ENCODE measurements around the gene NOMO2. TPM values are rescaled to one million over a fixed set of nuclear protein-coding genes. Genes with fewer than 3 reads are reported as not detected.
"Not testable (repeated sequence)": the region's sequence is repeated elsewhere in the genome, so short reads cannot be mapped to it uniquely, and the experiment has no call there.

The NOMO2 gene
- total RNA-seq, 1 experiment from 2014 or later: 105 TPM

DNA sequence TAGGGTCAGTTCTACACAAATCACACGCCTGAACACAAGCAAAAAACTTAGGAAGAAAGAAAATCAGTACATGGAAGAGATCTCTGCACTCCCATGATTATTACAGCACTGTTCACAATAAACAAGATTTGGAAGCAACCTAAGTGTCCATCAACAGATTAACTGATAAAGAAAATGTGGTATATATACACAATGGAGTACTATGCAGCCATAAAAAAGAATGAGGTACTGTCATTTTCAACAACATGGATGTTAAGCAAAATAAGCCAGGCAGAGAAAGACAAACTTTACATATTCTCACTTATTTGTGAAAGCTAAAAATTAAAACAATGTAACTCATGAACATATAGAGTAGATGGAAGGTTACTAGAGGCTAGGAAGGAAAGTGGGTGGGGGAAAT, 16.0 kb upstream of the NOMO2 start:
- DNase-seq (ENCODE audit: low spot score): not testable (repeated sequence)

DNA sequence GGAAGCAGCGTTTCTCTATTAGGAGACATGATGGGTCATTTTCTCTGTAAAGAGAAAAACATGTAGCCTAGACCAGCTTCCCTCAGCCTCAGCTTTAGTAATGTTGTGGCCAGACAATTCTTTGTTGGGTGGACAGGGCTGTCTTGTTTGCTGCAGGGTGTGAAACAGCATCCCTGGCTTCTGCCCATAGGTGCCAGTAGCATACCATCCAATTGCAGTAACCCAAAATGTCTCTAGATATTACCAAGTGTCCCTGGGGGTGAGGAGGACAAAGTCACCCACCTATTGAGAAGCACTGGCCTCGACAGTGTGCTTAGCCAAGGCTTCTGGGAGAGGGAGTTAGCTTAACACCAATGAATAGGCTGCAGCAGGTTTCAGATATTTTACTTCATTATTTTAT, 14.0 kb upstream of the NOMO2 start:
- DNase-seq (ENCODE audit: low spot score): not testable (repeated sequence)

DNA sequence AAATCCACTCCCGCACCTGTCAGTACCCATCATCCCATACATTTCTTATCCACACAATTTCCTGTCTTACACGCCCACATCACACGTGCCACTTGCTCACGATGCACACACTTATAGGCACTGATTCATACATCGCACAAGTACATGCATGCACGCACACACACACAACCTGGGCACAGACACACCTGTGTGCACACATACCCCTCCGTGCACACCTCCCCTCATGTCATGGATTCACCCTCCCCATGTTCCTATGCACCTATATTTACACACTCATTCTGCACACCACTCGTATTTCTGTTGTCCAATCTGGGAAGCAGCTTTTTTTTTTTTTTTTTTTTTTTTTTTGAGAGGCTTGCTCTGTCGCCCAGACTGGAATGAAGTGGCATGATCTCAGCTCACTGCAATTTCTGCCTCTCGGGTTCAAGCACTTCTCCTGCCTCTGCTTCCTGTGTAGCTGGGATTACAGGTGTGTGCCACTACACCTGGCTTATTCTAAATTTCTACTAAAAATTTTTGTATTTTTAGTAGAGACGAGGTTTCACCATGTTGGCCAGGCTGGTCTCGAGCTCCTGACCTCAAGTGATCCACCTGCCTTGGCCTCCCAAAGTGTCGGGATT, 13.5 kb upstream of the NOMO2 start:
- DNase-seq (ENCODE audit: low spot score): not testable (repeated sequence)

DNA sequence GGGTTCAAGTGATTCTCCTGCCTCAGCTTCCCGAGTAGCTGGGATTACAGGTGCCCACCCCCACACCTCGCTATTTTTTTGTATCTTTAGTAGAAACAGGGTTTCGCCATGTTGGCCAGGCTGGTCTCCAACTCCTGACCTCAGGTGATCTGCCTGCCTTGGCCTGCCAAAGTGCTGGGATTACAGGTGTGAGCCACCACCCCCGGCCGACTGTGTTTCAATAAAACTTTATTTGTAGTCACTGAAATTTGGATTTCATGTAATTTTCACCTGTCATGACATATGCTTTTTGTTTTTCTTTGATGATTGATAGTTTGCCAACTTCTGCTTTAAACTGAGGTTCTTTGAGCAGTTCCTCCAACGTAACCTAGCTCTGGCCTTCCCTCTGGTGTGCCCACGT, 12.0 kb upstream of the NOMO2 start:
- not testable (repeated sequence) for DNase-seq (ENCODE audit: low spot score)

GRCh38 chr16:18572973-18573372, 11.1 kb upstream of the NOMO2 start:
- not testable (repeated sequence) for DNase-seq (ENCODE audit: low spot score)

DNA sequence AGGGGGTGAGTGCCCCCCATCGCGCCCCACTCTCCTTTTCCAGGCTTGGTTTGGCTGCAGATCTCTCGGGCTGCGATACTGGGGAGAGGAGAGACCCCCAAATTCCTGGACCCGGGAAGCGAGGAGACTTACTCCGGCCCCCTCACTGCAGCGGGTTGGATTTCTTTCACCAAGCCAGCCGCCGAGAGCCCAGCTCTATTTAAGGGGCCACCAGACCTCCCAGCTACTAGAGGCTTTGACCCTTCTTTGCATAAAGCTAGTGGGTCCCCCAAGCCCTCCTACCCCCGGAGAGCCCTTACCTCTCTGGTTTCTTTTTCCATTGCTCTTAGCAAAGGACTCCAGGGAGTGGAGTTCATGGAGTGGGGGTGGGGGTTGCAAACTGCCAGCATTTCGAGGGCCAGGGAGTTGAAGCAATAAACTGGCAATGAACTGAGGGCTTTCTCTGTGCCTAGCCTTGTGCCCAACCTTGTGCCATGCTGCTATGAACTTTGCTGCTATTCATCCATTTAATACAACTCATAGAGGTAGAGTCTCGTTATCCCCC, 9.5 kb upstream of the NOMO2 start:
- not testable (repeated sequence) for DNase-seq (ENCODE audit: low spot score)

GRCh38 chr16:18570529-18571306, 8.8 kb upstream of the NOMO2 start:
- DNase-seq (ENCODE audit: low spot score): not testable (repeated sequence)

- not testable (repeated sequence) for DNase-seq (ENCODE audit: low spot score)
These were observed 1.3 kb downstream of the NOMO2 start for GRCh38 chr16:18560416-18561220.

GRCh38 chr16:18553671-18554070, 8.2 kb downstream of the NOMO2 start:
- not testable (repeated sequence) for DNase-seq (ENCODE audit: low spot score)

DNA sequence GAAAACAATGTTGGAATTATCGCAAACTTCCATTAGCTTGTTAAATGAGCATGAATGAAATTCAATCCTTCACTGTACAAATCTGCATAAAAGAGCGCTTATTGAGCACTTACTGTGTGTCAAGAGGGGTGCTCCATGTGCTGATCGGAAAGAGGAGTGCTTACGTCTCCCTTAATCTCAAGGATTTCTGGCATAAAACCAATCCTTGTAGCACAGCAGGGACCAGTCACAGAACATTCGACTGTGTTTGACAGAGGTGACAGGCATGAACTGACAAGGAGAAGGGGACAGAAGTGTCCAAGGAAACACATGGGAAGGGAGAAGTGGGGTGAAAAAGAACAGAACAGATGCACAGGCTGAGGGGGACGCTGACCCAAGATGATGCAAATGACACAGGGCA, 14.5 kb downstream of the NOMO2 start:
- not testable (repeated sequence) for DNase-seq (ENCODE audit: low spot score)

DNA sequence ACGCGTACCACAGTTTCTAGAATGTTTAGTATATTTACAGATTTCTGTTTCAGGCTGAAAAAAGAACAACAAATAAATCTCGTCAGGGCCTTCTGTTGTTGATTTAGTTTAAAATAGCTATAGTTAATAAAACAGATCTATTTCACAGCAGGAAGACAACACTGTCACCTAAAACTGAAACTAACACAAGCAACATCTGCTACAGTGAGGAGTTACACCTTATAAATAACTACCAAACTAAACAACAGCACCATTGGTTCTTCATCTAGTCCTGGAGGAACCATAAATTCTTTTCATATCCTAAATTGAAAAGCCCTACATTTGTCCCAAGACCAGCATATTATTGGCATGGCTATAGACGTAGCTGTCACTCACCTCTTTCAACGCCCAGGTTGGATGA, 15.0 kb downstream of the NOMO2 start:
- not testable (repeated sequence) for DNase-seq (ENCODE audit: low spot score)

GRCh38 chr16:18544232-18545081, 17.4 kb downstream of the NOMO2 start:
- not testable (repeated sequence) for DNase-seq (ENCODE audit: low spot score)

GRCh38 chr16:18541912-18542311, 20.0 kb downstream of the NOMO2 start:
- DNase-seq (ENCODE audit: low spot score): not testable (repeated sequence)

DNA sequence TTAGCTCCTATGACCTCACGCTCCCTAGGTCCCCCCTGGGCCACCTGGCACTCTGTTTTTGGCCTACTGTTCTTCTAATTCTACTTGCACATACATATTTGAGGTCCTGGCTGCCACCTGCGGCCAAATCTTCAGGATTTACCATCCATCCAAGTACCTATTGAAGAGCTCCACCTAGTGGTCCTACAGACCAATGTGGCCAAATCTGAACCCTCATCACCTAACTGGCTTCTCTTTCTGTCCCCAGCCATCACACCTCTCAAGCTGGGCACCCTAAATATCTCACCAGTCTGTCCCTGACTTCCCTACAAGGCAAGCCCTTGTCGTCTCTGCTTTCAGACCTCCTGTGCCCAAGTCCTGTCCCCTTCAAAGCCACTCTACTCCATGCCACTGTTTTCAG, 24.9 kb downstream of the NOMO2 start:
- DNase-seq (ENCODE audit: low spot score): not testable (repeated sequence)

GRCh38 chr16:18535519-18536168, 26.3 kb downstream of the NOMO2 start:
- DNase-seq (ENCODE audit: low spot score): not testable (repeated sequence)

GRCh38 chr16:18534308-18534707, 27.6 kb downstream of the NOMO2 start:
- not testable (repeated sequence) for DNase-seq (ENCODE audit: low spot score)

GRCh38 chr16:18531323-18531722, 30.6 kb downstream of the NOMO2 start:
- not testable (repeated sequence) for DNase-seq (ENCODE audit: low spot score)

DNA sequence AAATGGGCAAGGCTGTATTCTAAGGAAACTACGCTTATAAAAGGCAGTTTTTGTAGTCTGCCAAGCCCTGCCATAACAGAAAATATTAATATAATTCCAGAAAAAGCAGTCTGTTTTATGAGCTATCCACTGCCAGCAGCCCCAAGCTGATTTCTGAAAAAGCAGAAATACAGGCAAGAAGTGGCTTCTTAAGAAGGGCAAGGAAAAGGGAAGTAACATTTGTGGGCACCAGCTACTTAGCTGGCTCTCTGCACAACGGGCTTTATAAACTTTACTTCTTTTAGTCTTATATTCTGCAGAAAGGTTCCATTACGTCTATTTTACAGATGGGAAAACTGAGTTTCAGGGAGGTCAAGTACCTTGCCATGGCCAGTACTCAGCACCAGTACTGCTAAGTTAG, 31.6 kb downstream of the NOMO2 start:
- DNase-seq (ENCODE audit: low spot score): not testable (repeated sequence)

GRCh38 chr16:18526547-18526946, 35.4 kb downstream of the NOMO2 start:
- DNase-seq (ENCODE audit: low spot score): not testable (repeated sequence)

GRCh38 chr16:18525882-18526482, 35.9 kb downstream of the NOMO2 start:
- not testable (repeated sequence) for DNase-seq (ENCODE audit: low spot score)
